MCF 10A (cell line): Measurements from ENCODE around the gene ADAP1. TPM values are rescaled to one million over a fixed set of nuclear protein-coding genes. Genes with fewer than 3 reads are reported as not detected.

Experiments used
- BruUV-seq: library from RNA; stranded (reverse); fragments of 400-500 nt; replicated peaks from 2 replicates; lab custom pipeline; 2021; lab: Mats Ljungman, UMichigan
- CTCF ChIA-PET: fragments of 300-600 bp; sonication (Branson Sonifier 250); formaldehyde crosslinking; extraction: SDS; loops from one replicate; lab custom pipeline; 2021; ENCODE audit warnings: antibody characterized with exemption, inconsistent platforms; lab: Yijun Ruan, JAX
- POLR2A ChIA-PET: fragments of 300-600, 350-650 bp; sonication (Branson Sonifier 250); formaldehyde crosslinking; extraction: SDS; loops from one replicate; lab custom pipeline; 2020; ENCODE audit warnings: antibody characterized with exemption, inconsistent platforms; lab: Yijun Ruan, JAX
- DNase-seq: peaks from one replicate; pipeline ENCODE4 v3.0.0-alpha.2; 2018; ENCODE audit not compliant: unreplicated experiment
- H3K27ac Mint-ChIP-seq: one replicate; pipeline ENCODE4 v1.8.0; 2022; ENCODE audit warnings: mild to moderate bottlenecking, low read depth, mixed read lengths; ENCODE audit not compliant: unreplicated experiment
- H3K27me3 Mint-ChIP-seq: one replicate; pipeline ENCODE4 v1.8.0; 2022; ENCODE audit warnings: mixed read lengths; ENCODE audit not compliant: insufficient read depth, unreplicated experiment
- H3K36me3 Mint-ChIP-seq: one replicate; pipeline ENCODE4 v1.8.0; 2022; ENCODE audit warnings: mild to moderate bottlenecking, moderate library complexity, mixed read lengths; ENCODE audit not compliant: insufficient read depth, unreplicated experiment
- H3K4me1 Mint-ChIP-seq: one replicate; pipeline ENCODE4 v1.8.0; 2022; ENCODE audit warnings: mixed read lengths; ENCODE audit not compliant: insufficient read depth, unreplicated experiment
- H3K4me3 Mint-ChIP-seq: one replicate; pipeline ENCODE4 v1.8.0; 2022; ENCODE audit warnings: mild to moderate bottlenecking, moderate library complexity, mixed read lengths; ENCODE audit not compliant: unreplicated experiment
- H3K9me3 Mint-ChIP-seq: one replicate; pipeline ENCODE4 v1.8.0; 2022; ENCODE audit warnings: mixed read lengths; ENCODE audit not compliant: unreplicated experiment
- intact Hi-C: fragments of 100-400 bp; cut with micrococcal nuclease; formaldehyde crosslinking; loops from 2 replicates; pipeline ENCODE4 v1.14.1; 2022
- total RNA-seq: library from RNA; stranded (reverse); gene quantifications from 2 replicates; pipeline ENCODE4 v1.2.3, GENCODE V29; 2022
- TF ChIP-seq, protein P1 (sequence below): fragments of 200-600 bp; IDR thresholded peaks from one replicate; pipeline ENCODE4 v1.8.0; 2022; ENCODE audit warnings: antibody characterized with exemption, mild to moderate bottlenecking; ENCODE audit not compliant: unreplicated experiment

Gene ADAP1
- total RNA-seq, 1 experiment from 2014 or later: 7.0 TPM

DNA sequence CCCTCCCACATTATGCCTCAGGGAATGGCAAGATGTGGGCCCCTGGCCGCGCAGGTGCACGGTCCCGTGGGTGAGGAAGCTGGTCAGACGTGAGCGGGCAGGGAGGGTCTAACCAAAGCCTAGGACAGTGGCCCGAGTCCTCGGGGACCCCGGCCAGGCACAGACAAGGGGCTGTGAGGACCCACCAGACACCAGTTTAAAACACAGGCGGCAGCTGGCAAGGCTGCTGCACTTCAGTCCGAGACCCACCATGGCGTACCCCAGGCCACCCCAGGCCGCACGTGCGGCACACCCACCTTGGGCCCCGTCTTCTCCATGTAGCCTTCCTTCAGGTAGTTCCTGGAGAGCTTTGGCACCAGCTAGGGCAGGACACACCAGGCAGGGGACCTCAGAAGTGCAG, 54.7 kb downstream of the ADAP1 start:
- CTCF ChIA-PET: interaction anchor here (0.6 kb wide), 1 partner anchor 286 kb away, joined by 3 read pairs; no protein-coding TSS in a partner anchor
- no TSS peak for BruUV-seq

DNA sequence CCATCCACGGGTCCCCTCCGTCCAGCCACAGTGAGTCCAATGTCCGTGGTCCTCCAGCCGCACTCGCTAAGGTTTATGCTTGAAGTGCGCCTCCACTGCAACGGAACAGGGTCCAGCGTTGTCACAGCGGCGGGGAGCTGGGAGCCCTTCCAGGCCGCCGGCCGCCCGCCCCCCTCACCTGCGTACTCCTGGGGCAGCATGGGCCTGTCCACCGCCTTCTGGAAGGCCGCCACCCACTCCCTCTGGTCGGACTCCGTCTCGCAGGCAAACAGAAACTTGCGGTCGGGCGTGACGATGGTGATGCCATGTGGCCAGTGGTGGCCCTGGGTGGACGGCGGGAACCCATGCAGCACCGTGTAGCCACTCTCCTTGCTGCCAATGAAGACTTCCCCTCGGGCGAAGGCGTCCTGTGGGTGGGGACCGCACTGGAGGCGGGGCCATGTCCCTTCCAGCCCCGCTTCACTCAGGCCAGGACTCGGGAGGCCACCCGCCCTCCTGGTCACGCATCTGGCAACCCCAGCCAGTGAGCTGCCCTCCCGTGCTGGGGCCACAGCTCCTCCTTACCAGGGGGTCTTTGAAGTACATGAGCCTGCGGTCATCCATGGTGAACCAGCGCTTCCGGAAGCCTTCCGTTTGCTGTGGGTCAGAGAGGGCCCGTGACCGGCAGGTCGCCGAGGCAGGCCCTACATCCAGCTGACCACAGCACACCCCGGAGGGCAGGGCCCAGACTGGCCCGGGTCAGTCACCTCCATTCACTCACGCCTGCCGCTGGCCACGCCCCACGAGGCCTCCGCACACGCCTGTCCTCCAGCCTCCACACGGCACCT, 55.4 kb downstream of the ADAP1 start:
- ChIA-PET CTCF (no interaction called here), POLR2A (no interaction called here)
- Mint-ChIP-seq H3K27ac (no peak overlapping the region), H3K4me3 (no peak overlapping the region), H3K36me3 (peaks cover 26% of the 10 kb centered on the region), H3K27me3 (no peaks in the 10 kb centered on the region), H3K4me1 (no peaks in the 10 kb centered on the region), H3K9me3 (no peaks in the 10 kb centered on the region)
- DNase-seq: no peak
- no TSS peak for BruUV-seq
- intact Hi-C loops: no loop called here
- TF ChIP-seq, protein P1, sequence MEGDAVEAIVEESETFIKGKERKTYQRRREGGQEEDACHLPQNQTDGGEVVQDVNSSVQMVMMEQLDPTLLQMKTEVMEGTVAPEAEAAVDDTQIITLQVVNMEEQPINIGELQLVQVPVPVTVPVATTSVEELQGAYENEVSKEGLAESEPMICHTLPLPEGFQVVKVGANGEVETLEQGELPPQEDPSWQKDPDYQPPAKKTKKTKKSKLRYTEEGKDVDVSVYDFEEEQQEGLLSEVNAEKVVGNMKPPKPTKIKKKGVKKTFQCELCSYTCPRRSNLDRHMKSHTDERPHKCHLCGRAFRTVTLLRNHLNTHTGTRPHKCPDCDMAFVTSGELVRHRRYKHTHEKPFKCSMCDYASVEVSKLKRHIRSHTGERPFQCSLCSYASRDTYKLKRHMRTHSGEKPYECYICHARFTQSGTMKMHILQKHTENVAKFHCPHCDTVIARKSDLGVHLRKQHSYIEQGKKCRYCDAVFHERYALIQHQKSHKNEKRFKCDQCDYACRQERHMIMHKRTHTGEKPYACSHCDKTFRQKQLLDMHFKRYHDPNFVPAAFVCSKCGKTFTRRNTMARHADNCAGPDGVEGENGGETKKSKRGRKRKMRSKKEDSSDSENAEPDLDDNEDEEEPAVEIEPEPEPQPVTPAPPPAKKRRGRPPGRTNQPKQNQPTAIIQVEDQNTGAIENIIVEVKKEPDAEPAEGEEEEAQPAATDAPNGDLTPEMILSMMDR: no peak

More for the DNA sequence above, 54.7 kb downstream of the ADAP1 start:
- Mint-ChIP-seq H3K36me3 (peaks cover 23% of the 10 kb centered on the region), H3K4me1 (no peaks in the 10 kb centered on the region), H3K4me3 (no peak overlapping the region), H3K27me3 (peaks cover 2% of the 10 kb centered on the region), H3K9me3 (no peaks in the 10 kb centered on the region), H3K27ac (no peak overlapping the region)
- TF ChIP-seq, protein P1: no peak
- intact Hi-C loops: no loop called here
- POLR2A ChIA-PET: interaction anchor here (1.2 kb wide), 1 partner anchor 75 kb away, joined by 4 read pairs; no protein-coding TSS in a partner anchor
- no peak for DNase-seq

DNA sequence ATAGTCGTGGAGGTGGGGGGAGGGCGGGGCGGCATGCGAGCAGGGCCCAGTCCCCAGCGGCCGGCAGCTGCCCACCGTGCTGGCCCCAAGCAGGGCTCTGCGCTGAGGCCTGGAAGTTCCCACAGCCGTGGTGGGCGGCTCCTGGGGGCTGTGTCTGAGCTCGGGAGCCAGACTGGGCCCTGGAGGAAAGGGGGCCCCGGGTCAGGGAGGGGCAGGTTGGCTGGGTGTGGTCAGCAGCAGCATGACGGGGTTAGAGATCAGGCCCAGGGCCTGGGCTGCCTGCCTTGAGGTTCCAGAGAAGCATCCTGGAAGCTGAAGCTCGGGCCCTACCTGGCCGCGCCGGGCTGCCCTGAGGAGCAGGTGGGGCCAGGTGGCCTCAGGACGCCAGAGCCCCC, 56.0 kb downstream of the ADAP1 start:
- Mint-ChIP-seq H3K4me3 (no peak overlapping the region), H3K36me3 (peaks cover 26% of the 10 kb centered on the region), H3K27me3 (no peaks in the 10 kb centered on the region), H3K27ac (no peak overlapping the region), H3K4me1 (no peaks in the 10 kb centered on the region), H3K9me3 (no peaks in the 10 kb centered on the region)
- no TSS peak for BruUV-seq
- CTCF ChIA-PET: no interaction called here
- TF ChIP-seq, protein P1: no peak
- POLR2A ChIA-PET: no interaction called here
- no peak for DNase-seq
- intact Hi-C loops: no loop called here

DNA sequence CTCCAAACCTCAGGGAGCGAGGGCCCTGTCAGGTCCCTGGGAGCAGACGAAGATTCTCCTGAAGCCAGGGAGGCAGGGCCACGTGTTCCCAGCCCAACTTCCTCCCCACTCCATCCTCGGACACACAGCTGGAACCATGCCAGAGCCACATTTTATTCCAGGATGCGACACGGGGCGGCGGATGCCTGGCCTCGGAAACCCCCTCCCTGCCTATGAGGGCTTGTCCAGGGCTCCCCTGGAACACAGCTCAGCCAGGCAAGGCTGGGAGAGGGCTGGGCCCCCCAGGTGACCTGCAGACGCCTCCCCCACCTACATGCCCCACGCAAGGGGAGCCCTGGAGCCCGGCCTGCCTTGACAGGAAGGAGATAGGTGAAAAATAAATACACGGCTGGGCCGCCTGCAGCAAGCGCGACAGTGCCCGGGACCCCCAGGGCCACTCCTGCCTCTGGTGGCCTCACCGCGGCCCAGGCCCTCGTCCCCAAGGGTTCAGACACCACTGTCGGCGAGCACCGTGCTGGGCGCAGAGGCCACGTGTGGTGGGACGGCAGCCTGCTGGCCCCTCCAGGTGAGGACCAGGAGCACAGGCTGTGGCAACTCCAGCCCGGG, 56.6 kb downstream of the ADAP1 start:
- intact Hi-C loops: no loop called here
- no peaks in the 10 kb centered on the region for H3K9me3 Mint-ChIP-seq
- no TSS peak for BruUV-seq
- ChIA-PET CTCF (interaction anchor here (0.6 kb wide), 2 partner anchors 18 to 168 kb away, joined by 3 to 4 read pairs; no protein-coding TSS in a partner anchor), POLR2A (no interaction called here)
- no peak for DNase-seq
- TF ChIP-seq, protein P1: no peak
- no peaks in the 10 kb centered on the region for H3K4me1 Mint-ChIP-seq
- H3K36me3 Mint-ChIP-seq: peaks cover 26% of the 10 kb centered on the region
- H3K27ac Mint-ChIP-seq: no peak overlapping the region
- H3K4me3 Mint-ChIP-seq: no peak overlapping the region
- no peaks in the 10 kb centered on the region for H3K27me3 Mint-ChIP-seq
